Astrocyte (in vitro differentiated cells and primary cell): ENCODE results near the gene ADGRG6. TPM values are rescaled to one million over a fixed set of nuclear protein-coding genes. Genes with fewer than 3 reads are reported as not detected.

Experiments
- DNase-seq: peaks from one replicate; pipeline ENCODE4 v3.0.0-alpha.2; 2010; ENCODE audit warnings: low read depth
- FAIRE-seq: peaks from 2 replicates; lab custom pipeline; 2011; peaks lifted over from hg19 to GRCh38; lab: Jason Lieb, UNC
- H2AFZ ChIP-seq: 2 replicates; pipeline ENCODE4 v1.6.0; 2012; ENCODE audit warnings: low read depth, low read length, inconsistent platforms
- H3K27ac ChIP-seq: 2 replicates; pipeline ENCODE4 v1.5.1; 2011; ENCODE audit warnings: low read depth, low read length, inconsistent platforms
- H3K27me3 ChIP-seq: 2 replicates; pipeline ENCODE4 v1.6.0; 2011; ENCODE audit warnings: low read length, inconsistent platforms; ENCODE audit not compliant: insufficient read depth
- H3K36me3 ChIP-seq: 2 replicates; pipeline ENCODE4 v1.5.1; 2011; ENCODE audit warnings: low read length, inconsistent platforms; ENCODE audit not compliant: insufficient read depth
- H3K4me1 ChIP-seq: 2 replicates; pipeline ENCODE4 v1.5.1; 2011; ENCODE audit warnings: low read length, inconsistent platforms; ENCODE audit not compliant: insufficient read depth
- H3K4me2 ChIP-seq: 2 replicates; pipeline ENCODE4 v1.6.0; 2012; ENCODE audit warnings: low read length, inconsistent platforms
- H3K4me3 ChIP-seq: 2 replicates; pipeline ENCODE4 v1.5.1; 2011; ENCODE audit warnings: low read depth, mild to moderate bottlenecking, low read length, inconsistent platforms; ENCODE audit not compliant: insufficient read depth
- H3K79me2 ChIP-seq: 2 replicates; pipeline ENCODE4 v1.6.0; 2012; ENCODE audit warnings: mild to moderate bottlenecking, low read length, inconsistent platforms; ENCODE audit not compliant: insufficient read depth
- H3K9ac ChIP-seq: 2 replicates; pipeline ENCODE4 v1.6.0; 2012; ENCODE audit warnings: mild to moderate bottlenecking, low read length, inconsistent platforms
- H3K9me3 ChIP-seq: 2 replicates; pipeline ENCODE4 v1.5.1; 2012; ENCODE audit warnings: low read depth, mild to moderate bottlenecking, low read length, inconsistent platforms; ENCODE audit not compliant: insufficient read depth
- H4K20me1 ChIP-seq: 2 replicates; pipeline ENCODE4 v1.6.0; 2012; ENCODE audit warnings: low read length, inconsistent platforms; ENCODE audit not compliant: insufficient read depth
- H3K27ac Mint-ChIP-seq: one replicate; pipeline ENCODE4 v1.8.0; 2021; ENCODE audit warnings: mild to moderate bottlenecking, mixed read lengths; ENCODE audit not compliant: unreplicated experiment
- H3K27me3 Mint-ChIP-seq: one replicate; pipeline ENCODE4 v1.8.0; 2021; ENCODE audit warnings: low read depth, mixed read lengths; ENCODE audit not compliant: unreplicated experiment
- H3K36me3 Mint-ChIP-seq: one replicate; pipeline ENCODE4 v1.8.0; 2021; ENCODE audit warnings: low read depth, mixed read lengths; ENCODE audit not compliant: unreplicated experiment
- H3K4me1 Mint-ChIP-seq: one replicate; pipeline ENCODE4 v1.8.0; 2021; ENCODE audit warnings: low read depth, mixed read lengths; ENCODE audit not compliant: unreplicated experiment
- H3K4me3 Mint-ChIP-seq: one replicate; pipeline ENCODE4 v1.8.0; 2021; ENCODE audit warnings: mild to moderate bottlenecking, moderate library complexity, mixed read lengths; ENCODE audit not compliant: unreplicated experiment
- H3K9me3 Mint-ChIP-seq: one replicate; pipeline ENCODE4 v1.8.0; 2021; ENCODE audit warnings: mild to moderate bottlenecking, mixed read lengths; ENCODE audit not compliant: unreplicated experiment
- CTCF ChIP-seq: IDR thresholded peaks from 2 replicates; pipeline ENCODE4 v1.5.1; 2011; ENCODE audit warnings: low read depth, mild to moderate bottlenecking, inconsistent platforms, low read length, moderate library complexity; ENCODE audit not compliant: insufficient read depth
- EZH2 ChIP-seq: IDR thresholded peaks from 2 replicates; pipeline ENCODE4 v1.6.1; 2012; ENCODE audit warnings: mild to moderate bottlenecking, low read length, inconsistent platforms; ENCODE audit not compliant: insufficient read depth
- total RNA-seq: library from RNA; stranded (reverse); gene quantifications from 2 replicates; pipeline ENCODE4 v1.2.1, GENCODE V29; 2021

ADGRG6 gene
- total RNA-seq, 1 donor from 2014 or later, result 98.2 TPM

DNA sequence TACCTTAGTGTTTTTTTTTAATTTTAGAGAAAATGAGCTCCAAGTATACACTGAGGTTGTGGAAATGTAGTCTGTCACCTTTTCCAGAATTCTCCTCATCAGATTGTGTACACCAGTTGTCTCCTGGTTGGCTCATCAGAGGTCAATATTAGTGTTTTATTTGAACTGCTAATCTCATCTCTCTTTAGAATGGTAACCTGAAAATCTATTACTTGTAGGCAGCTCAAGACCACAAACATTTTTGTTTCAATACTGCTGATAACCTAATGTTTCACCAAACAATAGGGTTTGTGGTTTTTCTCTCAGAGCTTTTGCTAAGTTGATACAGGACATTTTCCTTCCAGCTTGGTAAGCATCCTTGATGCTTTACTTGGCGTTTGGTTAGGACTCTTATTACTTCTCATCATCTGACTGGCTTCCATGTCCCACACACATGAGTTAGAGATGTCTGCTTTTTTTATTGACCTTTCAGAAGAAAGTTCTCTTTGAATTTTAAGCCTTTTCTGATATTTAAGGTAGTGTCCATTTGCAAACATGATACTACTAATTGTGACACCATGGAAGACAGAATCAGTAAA lies 15.1 kb downstream of the ADGRG6 start:
- H3K79me2 ChIP-seq, result no peaks in the 10 kb centered on the region
- H3K27ac ChIP-seq, result no peak overlapping the region
- H4K20me1 ChIP-seq, result no peaks in the 10 kb centered on the region
- H3K27me3 ChIP-seq, result no peaks in the 10 kb centered on the region
- no peak overlapping the region for H3K4me2 ChIP-seq
- peaks cover 8% of the 10 kb centered on the region for H3K36me3 Mint-ChIP-seq
- H3K4me1 ChIP-seq, result no peaks in the 10 kb centered on the region
- H3K9me3 Mint-ChIP-seq, result no peaks in the 10 kb centered on the region
- H3K27ac Mint-ChIP-seq, result no peak overlapping the region
- FAIRE-seq (no peak), DNase-seq (peak; percentile 15)
- H2AFZ ChIP-seq, result no peak overlapping the region
- no peak for TF ChIP-seq CTCF
- TF ChIP-seq EZH2, result no peak
- no peaks in the 10 kb centered on the region for H3K36me3 ChIP-seq
- no peak overlapping the region for H3K9ac ChIP-seq
- no peaks in the 10 kb centered on the region for H3K9me3 ChIP-seq
- no peaks in the 10 kb centered on the region for H3K27me3 Mint-ChIP-seq
- H3K4me3 Mint-ChIP-seq, result no peak overlapping the region
- H3K4me1 Mint-ChIP-seq, result peaks cover 36% of the 10 kb centered on the region
- no peak overlapping the region for H3K4me3 ChIP-seq

DNA sequence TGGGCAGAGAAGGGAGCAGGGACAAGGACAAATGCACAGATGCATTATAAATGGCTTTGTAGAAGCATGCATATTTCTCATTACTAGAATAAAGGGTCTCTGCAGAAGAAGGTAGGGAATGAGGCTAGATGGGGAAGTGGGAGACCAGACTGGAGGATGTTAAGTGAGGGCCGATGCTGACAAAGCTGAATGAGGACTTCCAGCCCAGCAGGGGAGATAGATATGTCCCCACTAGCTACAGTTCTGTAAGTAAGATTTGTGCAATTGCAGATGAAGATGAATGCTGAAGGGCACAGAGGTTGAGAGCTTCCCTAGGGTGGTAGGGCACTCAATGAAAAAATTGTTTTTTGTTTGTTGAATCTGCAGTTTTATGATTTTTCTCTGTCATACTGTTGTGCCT lies 16.9 kb downstream of the ADGRG6 start:
- Histone ChIP-seq H3K79me2 (no peaks in the 10 kb centered on the region), H4K20me1 (no peaks in the 10 kb centered on the region), H3K4me2 (no peak overlapping the region), H3K27ac (no peak overlapping the region), H3K36me3 (no peaks in the 10 kb centered on the region), H3K4me3 (no peak overlapping the region), H2AFZ (no peak overlapping the region), H3K9ac (no peak overlapping the region), H3K27me3 (no peaks in the 10 kb centered on the region), H3K4me1 (no peaks in the 10 kb centered on the region), H3K9me3 (no peaks in the 10 kb centered on the region)
- H3K27ac Mint-ChIP-seq, result no peak overlapping the region
- FAIRE-seq (no peak), DNase-seq (no peak)
- no peaks in the 10 kb centered on the region for H3K9me3 Mint-ChIP-seq
- H3K27me3 Mint-ChIP-seq, result no peaks in the 10 kb centered on the region
- TF ChIP-seq CTCF, result no peak
- TF ChIP-seq EZH2, result no peak
- H3K4me1 Mint-ChIP-seq, result peaks cover 33% of the 10 kb centered on the region
- H3K36me3 Mint-ChIP-seq, result peaks cover 7% of the 10 kb centered on the region
- H3K4me3 Mint-ChIP-seq, result no peak overlapping the region

- Histone ChIP-seq H4K20me1 (no peaks in the 10 kb centered on the region), H3K9me3 (no peaks in the 10 kb centered on the region), H3K4me1 (no peaks in the 10 kb centered on the region), H3K4me3 (no peak overlapping the region), H3K4me2 (no peak overlapping the region), H3K79me2 (no peaks in the 10 kb centered on the region), H3K27me3 (no peaks in the 10 kb centered on the region), H3K36me3 (no peaks in the 10 kb centered on the region), H3K27ac (no peak overlapping the region), H2AFZ (no peak overlapping the region), H3K9ac (no peak overlapping the region)
- TF ChIP-seq CTCF (no peak), EZH2 (no peak)
- no peaks in the 10 kb centered on the region for H3K9me3 Mint-ChIP-seq
- FAIRE-seq (no peak), DNase-seq (no peak)
- H3K4me3 Mint-ChIP-seq, result no peak overlapping the region
- peaks cover 22% of the 10 kb centered on the region for H3K4me1 Mint-ChIP-seq
- no peak overlapping the region for H3K27ac Mint-ChIP-seq
- peaks cover 4% of the 10 kb centered on the region for H3K36me3 Mint-ChIP-seq
- H3K27me3 Mint-ChIP-seq, result no peaks in the 10 kb centered on the region
Observed at GRCh38 chr6:142320366-142320765, 18.6 kb downstream of the ADGRG6 start.
